Testis (tissue), 2 donors: Measurements from ENCODE around the gene SLC9A8.

ENCODE experiments used
- CTCF ChIP-seq, 3 experiments: fragments of 450-650 bp in 2 of 3; fragments of 200-600 bp in 1 of 3; sonication (generic) in 1 of 3; IDR thresholded peaks; one replicate each; pipeline ENCODE4 v1.5.1; 2016 to 2019; ENCODE audit warnings: antibody characterized with exemption in 3 of 3, mild to moderate bottlenecking in 2 of 3, moderate library complexity in 1 of 3
- POLR2A ChIP-seq: fragments of 450-650 bp; IDR thresholded peaks from one replicate; pipeline ENCODE4 v1.6.1; 2017; ENCODE audit warnings: antibody characterized with exemption, mild to moderate bottlenecking, moderate library complexity

GRCh38 chr20:49785149-49785851, 27.3 kb upstream of the SLC9A8 start:
- TF ChIP-seq CTCF (IDR thresholded peaks at IDR 0.05) (no peak), POLR2A (no peak)
